ENCODE results near the gene PACRG. TPM values are rescaled to one million over a fixed set of nuclear protein-coding genes. Genes with fewer than 3 reads are reported as not detected.
A peak's percentile ranks its signal among the peaks of the same experiment; 100 is the strongest.

PACRG gene
- total and polyA plus RNA-seq, 2 experiments from 2014 or later = 0.17 to 0.68 TPM

GRCh38 chr6:162943369-162943768 lies 215.6 kb downstream of the PACRG start:
- H3K4me3 Mint-ChIP-seq = no peak overlapping the region
- peak; percentile 69 for ATAC-seq

More at GRCh38 chr6:162943369-162943768, 215.6 kb downstream of the PACRG start:
- Mint-ChIP-seq H3K27me3 (ENCODE audit: insufficient read depth, low read depth, poor library complexity) (no peaks in the 10 kb centered on the region), H3K27ac (no peak overlapping the region), H3K9me3 (no peaks in the 10 kb centered on the region), H3K4me1 (peaks cover 7% of the 10 kb centered on the region; the same call in 2 of the 3 replicates), H3K36me3 (ENCODE audit: low read depth) (no peaks in the 10 kb centered on the region)
- Histone ChIP-seq H3K79me2 (replicated peaks; ENCODE audit: insufficient read depth) (no peaks in the 10 kb centered on the region), H2AFZ (no peak overlapping the region), H3K27me3 (ENCODE audit: insufficient read depth) (no peaks in the 10 kb centered on the region), H3K27ac (ENCODE audit: low read depth) (no peak overlapping the region), H3K36me3 (ENCODE audit: insufficient read depth) (no peaks in the 10 kb centered on the region), H3K9me2 (ENCODE audit: insufficient read depth) (no peaks in the 10 kb centered on the region), H3K4me1 (ENCODE audit: insufficient read depth) (0 out of 2 replicates have a peak, but pooled peaks cover 3% of the 10 kb centered on the region), H4K20me1 (replicated peaks; ENCODE audit: insufficient read depth) (no peaks in the 10 kb centered on the region), H3K4me2 (no peak overlapping the region), H3F3A (replicated peaks; ENCODE audit: low read depth) (no peaks in the 10 kb centered on the region), H3K4me3 (no peak overlapping the region)
- TF ChIP-seq JUNB (IDR thresholded peaks at IDR 0.05; ENCODE audit: unreplicated experiment) = no peak
- no peak for TF ChIP-seq CTCF (conservative IDR thresholded peaks at IDR 0.05; ENCODE audit: low read depth in 2 of 2)
- no peak for TF ChIP-seq REST (IDR thresholded peaks at IDR 0.05; ENCODE audit: unreplicated experiment)
- TF ChIP-seq ZNF462 (CRISPR knock-in tag; IDR thresholded peaks at IDR 0.05) = no peak
- no peak for TF ChIP-seq NANOG (IDR thresholded peaks at IDR 0.05; ENCODE audit: borderline replicate concordance)
- DNase-seq (ENCODE audit: low spot score) = no peak
